Superior temporal gyrus (tissue), 1 donor: ENCODE data around the gene SLC17A5.
"Not testable (repeated sequence)": the region's sequence is repeated elsewhere in the genome, so short reads cannot be mapped to it uniquely, and the experiment has no call there.

Source experiments
- DNase-seq: peaks from one replicate; pipeline ENCODE4 v3.0.0-alpha.2; 2016; ENCODE audit errors: extremely low spot score

SLC17A5 gene

DNA sequence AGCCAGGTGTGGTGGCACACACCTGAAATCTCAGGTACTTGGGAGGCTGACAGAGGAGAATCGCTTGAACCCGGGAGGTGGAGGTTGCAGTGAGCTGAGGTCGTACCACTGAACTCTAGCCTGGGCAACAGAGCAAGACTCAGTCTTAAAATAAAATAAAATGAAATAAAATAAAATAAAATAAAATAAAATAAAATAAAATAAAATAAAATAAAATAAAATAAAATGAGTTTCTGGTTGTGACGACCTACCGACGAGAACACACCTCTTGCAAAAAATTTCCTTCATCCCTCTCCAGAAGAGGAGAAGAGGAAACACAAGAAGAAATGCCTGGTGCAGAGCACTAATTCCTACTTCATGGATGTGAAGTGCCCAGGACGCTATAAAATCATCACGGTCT is 35.7 kb downstream of the SLC17A5 start:
- not testable (repeated sequence) for DNase-seq

DNA sequence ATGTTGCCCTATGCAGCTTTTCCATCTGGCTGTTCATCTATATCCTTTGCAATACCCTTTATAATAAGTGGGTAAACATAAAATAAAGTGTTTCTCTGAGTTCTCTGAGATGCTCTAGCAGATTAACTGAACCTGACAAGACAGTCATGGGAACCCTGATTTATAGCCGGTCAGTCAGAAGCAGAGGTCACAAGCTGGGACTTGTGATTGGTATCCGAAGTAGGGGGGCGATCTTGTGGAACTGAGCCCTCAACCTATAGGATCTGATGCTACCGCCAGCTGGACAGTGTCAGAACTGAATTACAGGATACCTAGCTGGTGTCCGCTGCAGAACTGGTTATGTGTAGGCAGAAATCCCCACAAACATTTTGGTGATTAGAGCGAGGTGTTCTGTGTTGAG is 39.0 kb downstream of the SLC17A5 start:
- DNase-seq, result no peak

- no peak for DNase-seq
Observed at GRCh38 chr6:73613806-73614536, 39.8 kb downstream of the SLC17A5 start.

DNA sequence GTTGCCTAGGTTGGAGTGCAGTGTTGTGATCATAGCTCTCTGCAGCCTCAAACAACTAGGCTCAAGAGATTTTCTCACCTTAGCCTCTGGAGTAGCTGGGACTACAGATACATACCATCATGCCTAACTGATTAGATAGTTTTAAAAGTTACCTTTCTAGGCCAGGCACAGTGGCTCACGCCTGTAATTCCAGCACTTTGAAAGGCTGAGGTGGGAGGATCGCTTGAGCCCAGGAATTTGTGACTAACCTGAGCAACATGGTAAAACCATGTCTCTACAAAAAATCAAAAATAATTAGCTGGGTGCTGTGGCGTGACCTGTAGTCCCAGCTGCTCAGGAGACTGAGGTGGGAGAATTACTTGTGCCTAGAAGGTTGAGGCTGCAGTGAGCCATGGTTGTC is 41.2 kb downstream of the SLC17A5 start:
- no peak for DNase-seq

DNA sequence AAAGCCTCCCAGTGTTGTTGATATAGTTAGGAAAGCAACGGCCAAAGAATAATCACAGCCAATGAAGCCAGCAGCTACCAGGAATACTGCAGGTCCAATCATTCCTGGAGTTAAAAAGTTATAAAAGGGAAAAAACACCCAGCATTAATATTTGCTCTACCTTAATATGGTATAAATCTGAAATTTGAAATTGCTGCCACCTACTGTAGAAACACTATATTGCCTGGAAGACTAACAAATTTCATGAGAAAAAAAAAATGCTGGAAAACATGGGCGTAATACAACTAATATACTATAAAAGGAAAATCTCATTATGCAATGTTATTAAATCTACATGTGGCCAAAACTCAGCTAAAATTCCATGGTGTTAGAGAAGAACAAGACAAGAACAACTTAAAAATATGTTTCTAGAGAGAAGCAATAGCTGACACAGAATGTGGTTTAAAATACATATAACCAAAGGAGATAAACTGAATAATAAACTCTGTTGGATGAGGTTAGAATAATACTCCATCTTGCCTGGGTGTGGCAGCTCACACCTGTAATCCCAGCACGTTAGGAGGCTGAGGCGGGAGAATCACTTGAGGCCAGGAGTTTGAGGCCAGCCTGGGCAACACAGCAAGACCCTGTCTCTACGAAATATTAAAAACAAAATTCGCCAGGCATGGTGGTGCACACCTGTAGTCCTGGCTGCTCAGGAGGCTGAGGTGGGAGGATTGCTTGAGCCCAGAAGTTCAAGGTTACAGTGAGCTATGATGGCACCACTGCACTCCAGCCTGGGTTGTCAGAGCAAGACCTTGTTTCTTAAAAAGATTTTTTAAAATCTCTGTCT is 43.1 kb downstream of the SLC17A5 start:
- peak; percentile 86 for DNase-seq

- DNase-seq, result no peak
Observed at GRCh38 chr6:73608761-73609160, 45.0 kb downstream of the SLC17A5 start.

- DNase-seq, result no peak
Observed at GRCh38 chr6:73606428-73606827, 47.4 kb downstream of the SLC17A5 start.

DNA sequence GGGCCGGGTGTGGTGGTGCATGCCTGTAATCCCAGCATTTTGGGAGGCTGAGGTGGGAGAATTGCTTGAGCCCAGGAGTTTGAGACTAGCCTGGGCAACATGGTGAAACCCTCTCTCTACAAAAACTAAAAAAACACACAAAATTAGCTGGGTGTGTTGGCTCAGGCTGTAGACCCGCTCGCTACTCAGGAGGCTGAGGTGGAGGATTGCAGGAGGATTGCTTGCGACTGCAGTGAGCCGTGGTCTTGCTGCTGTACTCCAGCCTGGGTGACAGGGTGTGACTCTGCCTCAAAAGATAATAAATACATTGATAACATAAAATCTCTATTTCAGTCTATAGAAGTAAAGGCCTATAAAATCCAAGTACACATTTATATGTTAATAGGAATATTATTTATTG is 49.3 kb downstream of the SLC17A5 start:
- no peak for DNase-seq

DNA sequence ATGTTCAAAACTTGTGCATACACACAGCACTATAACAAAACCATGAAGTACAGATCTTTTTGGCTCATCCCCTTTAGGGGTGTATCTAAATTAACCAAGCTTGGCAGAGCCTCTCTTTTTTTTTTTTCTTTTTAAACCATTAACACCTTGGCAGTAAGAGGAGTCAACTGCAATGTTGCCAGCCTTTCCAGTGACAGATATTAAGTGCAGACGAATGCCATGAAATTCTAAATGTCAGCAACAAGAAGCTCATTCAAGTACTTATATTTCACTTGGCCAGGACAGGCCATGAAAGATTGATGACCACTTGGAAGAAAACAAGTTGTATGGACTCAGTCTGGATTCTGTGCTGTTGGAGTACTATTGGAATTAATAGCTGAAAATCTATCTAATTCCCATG is 49.8 kb downstream of the SLC17A5 start:
- no peak for DNase-seq

DNA sequence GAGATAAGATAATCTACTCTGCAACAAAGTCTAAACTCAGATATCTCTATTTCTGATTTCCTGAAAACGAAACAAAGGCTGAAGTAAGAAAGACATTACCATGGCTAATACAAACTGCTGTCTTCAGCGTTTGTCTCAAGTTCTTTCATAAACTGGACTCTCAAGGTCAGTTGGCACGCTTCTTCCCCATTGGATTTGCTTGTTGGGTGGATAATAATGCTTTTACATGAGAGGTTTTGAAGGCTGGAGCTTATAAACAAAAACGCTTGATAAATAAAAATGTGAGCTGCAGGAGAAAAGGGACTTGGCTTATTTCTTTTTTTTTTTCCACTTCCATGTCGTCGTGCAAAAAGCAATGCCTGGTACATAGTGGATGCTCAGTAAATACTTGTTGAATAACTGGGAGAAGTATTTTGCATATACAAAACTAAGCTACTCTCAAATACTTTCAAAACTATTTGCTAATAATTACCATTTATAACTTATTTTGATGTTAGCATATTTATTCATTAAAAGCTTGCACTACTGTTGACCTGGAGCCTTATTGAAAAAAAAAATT is 67.3 kb downstream of the SLC17A5 start:
- no peak for DNase-seq

DNA sequence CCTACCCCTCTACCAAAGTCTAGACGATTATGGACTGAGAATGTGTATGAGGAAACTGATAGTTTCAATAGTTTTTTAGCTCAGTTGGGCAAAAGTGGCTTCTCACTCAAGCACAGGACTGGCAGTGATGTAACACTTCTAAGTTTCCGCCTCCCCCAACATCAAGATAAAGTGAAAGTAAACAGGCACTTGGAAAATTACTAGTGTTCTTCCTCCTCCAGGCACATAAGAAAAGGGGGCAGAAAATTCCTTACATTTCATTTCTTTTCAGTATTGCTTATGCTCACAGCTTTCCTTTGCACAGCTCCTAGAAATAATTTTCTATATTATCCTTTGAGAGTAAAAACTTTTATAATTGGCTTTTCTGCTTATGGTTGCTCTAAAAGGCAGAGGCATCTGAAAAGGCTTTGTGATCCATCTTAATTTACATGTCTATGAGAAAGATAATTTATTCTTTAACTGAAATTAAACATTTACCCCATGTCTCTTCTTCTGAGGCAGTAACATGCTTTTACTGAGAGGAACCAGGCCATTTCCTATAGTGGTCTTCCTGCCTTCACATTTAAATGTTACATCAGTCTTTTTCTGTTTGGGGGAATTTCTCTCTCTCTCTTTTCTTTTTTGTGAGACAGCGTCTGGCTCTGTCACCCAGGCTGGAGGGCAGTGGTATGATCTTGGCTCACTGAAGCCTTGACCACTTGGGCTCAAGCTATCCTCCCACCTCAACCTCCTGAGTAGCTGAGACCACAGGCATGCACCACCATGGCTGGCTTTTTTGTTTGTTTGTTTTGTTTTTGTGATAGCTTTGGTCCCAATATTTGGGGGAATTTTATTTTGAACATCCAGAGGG is 68.0 kb downstream of the SLC17A5 start:
- peak; percentile 90 for DNase-seq

DNA sequence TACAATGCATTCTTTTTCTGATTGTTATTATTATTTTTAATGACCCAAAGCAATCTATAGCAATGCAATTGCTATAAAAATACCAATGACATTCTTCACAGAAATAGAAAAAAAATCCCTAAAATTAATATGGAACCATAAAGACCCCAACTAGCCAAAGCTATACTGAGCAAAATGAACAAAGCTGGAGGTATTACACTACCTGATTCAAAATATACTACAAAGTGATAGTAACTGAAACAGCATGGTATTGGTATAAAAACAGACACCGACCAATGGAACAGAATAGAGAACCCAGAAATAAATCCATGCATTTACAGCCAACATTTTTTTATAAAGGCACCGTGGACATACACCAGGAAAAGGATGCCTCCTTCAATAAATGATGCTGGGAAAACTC is 72.5 kb downstream of the SLC17A5 start:
- DNase-seq, result peak; percentile 5

DNA sequence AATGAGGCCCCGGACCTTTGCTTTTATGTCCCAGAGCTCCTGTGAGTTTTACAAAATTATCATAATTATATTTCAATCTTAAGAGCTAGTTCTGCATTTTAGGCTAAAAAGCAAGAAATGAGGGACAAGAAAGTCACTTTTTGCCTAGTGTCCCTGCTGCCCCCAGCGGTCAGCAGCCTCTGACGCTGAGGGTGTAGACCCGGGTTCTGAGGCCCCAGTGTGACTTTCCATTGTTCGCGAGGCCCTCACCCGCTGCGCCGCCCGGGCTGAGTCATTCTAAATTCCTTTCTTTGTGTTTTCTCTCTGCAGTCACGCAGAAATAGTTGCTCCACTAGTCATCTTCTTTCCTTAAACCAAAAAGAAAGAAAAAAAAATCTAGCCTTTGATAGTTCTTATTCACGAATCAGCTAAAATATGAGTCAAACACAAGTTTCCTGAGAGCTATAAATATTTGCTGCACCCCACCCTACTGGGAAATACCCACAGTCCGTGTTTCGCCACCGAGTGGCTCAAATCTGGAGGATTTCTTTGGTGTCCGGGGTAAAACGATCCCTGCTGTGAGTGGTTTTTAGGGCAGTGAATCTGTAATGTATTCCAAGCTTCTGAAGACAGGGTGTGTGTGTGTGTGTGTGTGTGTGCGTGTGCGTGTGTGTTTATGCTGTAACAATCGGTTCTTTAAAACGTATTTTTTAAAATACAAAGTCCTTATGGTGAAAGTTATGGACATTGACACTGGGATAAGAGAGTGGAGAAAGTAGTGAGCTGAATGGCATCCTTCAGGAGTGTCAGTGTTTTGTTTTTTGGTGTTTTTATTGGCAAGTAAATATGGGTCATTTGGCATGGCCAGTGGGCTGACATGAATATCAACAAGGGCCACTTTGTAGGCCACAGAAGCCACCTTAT is 73.3 kb downstream of the SLC17A5 start:
- DNase-seq, result peak; percentile 92

- DNase-seq, result peak; percentile 53
Observed at GRCh38 chr6:73579851-73580246, 73.9 kb downstream of the SLC17A5 start.

- no peak for DNase-seq
Observed at GRCh38 chr6:73579389-73579788, 74.4 kb downstream of the SLC17A5 start.

DNA sequence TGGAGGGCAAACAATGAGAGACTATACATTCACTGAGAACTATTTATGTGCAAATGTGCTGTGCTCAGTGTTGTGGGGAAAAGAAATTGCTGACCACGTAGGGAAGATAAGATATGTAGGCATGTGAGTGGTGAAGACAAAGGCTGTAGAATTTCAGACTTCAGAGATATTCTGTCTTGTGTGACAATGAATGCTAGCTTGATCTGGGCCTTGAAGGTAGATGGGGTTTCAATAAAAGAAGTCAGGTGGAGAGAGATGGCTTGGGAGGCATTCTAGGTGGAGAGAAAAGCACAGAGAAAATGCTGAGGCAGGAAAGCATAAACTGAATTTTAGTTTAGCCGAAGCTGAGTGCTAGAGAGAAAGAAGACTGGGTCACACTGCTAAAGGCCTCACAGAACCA is 76.1 kb downstream of the SLC17A5 start:
- peak; percentile 6 for DNase-seq

- DNase-seq, result not testable (repeated sequence)
Observed at GRCh38 chr6:73572531-73572930, 81.3 kb downstream of the SLC17A5 start.

DNA sequence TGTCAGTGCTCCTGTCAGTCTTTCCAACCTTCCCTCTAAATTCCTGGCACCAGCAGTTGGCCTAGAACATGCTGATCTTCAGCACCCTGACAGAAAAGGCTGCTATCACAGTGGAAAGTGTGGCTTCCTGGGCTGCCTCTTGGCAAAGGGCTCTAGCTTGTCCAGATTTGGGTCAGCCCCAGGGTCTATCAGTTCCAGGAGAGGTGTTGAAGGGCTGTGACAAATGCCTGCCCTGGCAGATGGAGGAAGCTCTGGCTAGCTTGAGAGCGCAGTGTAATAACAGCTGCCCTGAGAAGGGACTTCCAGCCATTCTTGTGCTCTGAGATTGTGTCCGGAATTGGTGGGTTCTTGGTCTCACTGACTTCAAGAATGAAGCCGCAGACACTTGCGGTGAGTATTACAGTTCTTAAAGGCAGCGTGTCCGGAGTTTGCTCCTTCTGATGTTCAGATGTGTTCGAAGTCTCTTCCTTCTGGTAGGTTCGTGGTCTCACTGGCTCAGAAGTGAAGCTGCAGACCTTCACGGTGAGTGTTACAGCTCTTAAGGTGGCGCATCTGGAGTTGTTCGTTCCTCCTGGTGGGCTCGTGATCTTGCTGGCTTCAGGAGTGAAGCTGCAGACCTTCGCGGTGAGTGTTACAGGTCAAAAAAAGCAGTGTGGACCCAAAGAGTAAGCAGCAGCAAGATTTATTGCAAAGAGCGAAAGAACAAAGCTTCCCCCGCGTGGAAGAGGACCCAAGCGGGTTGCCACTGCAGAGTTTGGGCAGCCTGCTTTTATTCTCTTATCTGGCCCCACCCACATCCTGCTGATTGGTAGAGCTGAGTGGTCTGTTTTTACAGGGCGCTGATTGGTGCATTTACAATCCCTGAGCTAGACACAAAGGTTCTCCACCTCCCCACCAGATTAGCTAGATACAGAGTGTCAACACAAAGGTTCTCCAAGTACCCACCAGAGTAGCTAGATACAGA is 82.3 kb downstream of the SLC17A5 start:
- DNase-seq, result not testable (repeated sequence)

GRCh38 chr6:73569121-73569520 is 84.7 kb downstream of the SLC17A5 start:
- DNase-seq, result no peak
